HL-60 (cell line): ENCODE measurements around the gene CENPP.

Source experiments
- DNase-seq, 2 experiments: peaks; one replicate each; pipeline ENCODE4 v3.0.0-alpha.2; 2010 to 2020; ENCODE audit warnings: low read depth in 1 of 2, low spot score in 1 of 2
- H3K27ac ChIP-seq: fragments of 250-450 bp; sonication (Bioruptor Pico); replicated peaks from 2 replicates; pipeline ENCODE4 v1.5.1; 2020; ENCODE audit warnings: mild to moderate bottlenecking, moderate library complexity
- H3K27me3 ChIP-seq: fragments of 250-450 bp; sonication (Bioruptor Pico); 2 replicates; pipeline ENCODE4 v1.5.1; 2021; ENCODE audit warnings: mild to moderate bottlenecking, moderate library complexity; ENCODE audit not compliant: insufficient read depth, poor library complexity, severe bottlenecking
- H3K4me3 ChIP-seq: replicated peaks from 2 replicates; pipeline ENCODE4 v1.5.1; 2011; ENCODE audit warnings: mild to moderate bottlenecking, control low read depth, low read length; ENCODE audit not compliant: insufficient read depth
- CTCF ChIP-seq: IDR thresholded peaks from one replicate; pipeline ENCODE4 v1.5.1; 2011; ENCODE audit warnings: low read length, control low read depth, inconsistent platforms; ENCODE audit not compliant: insufficient read depth
- GABPA ChIP-seq: IDR thresholded peaks from 2 replicates; pipeline ENCODE4 v1.6.1; 2012; ENCODE audit warnings: low read depth
- POLR2AphosphoS5 ChIP-seq: IDR thresholded peaks from 2 replicates; pipeline ENCODE4 v1.6.1; 2012; ENCODE audit warnings: low read depth
- REST ChIP-seq: IDR thresholded peaks from 2 replicates; pipeline ENCODE4 v1.6.1; 2012; ENCODE audit warnings: low read depth; ENCODE audit not compliant: insufficient replicate concordance
- SPI1 ChIP-seq: IDR thresholded peaks from 2 replicates; pipeline ENCODE4 v1.6.1; 2012; ENCODE audit warnings: low read depth, mild to moderate bottlenecking, borderline replicate concordance

CENPP gene

GRCh38 chr9:92518199-92518598 lies 192.4 kb downstream of the CENPP start:
- Histone ChIP-seq H3K27me3 (no peaks in the 10 kb centered on the region), H3K27ac (no peak overlapping the region), H3K4me3 (no peak overlapping the region)
- TF ChIP-seq REST (no peak), CTCF (no peak), POLR2AphosphoS5 (no peak), SPI1 (no peak), GABPA (no peak)
- DNase-seq = no peak

GRCh38 chr9:92520837-92521236 lies 195.1 kb downstream of the CENPP start:
- no peaks in the 10 kb centered on the region for H3K27me3 ChIP-seq
- TF ChIP-seq REST = no peak
- no peak for TF ChIP-seq CTCF
- TF ChIP-seq GABPA = no peak
- no peak for TF ChIP-seq POLR2AphosphoS5
- TF ChIP-seq SPI1 = no peak
- DNase-seq = no peak
- H3K27ac ChIP-seq = no peak overlapping the region
- no peak overlapping the region for H3K4me3 ChIP-seq

- TF ChIP-seq SPI1 = no peak
- TF ChIP-seq CTCF = no peak
- TF ChIP-seq GABPA = no peak
- TF ChIP-seq POLR2AphosphoS5 = no peak
- TF ChIP-seq REST = no peak
- Histone ChIP-seq H3K27me3 (no peaks in the 10 kb centered on the region), H3K4me3 (no peak overlapping the region), H3K27ac (no peak overlapping the region)
- DNase-seq = no peak
Measured at GRCh38 chr9:92522983-92523970, 197.5 kb downstream of the CENPP start.
